Tibial nerve (tissue), 3 donors: ENCODE data around the gene EP400.

Source experiments
- CTCF ChIP-seq, 5 experiments: fragments of 200-600 bp in 3 of 5; fragments of 450-650 bp in 2 of 5; sonication (generic) in 3 of 5; IDR thresholded peaks; one replicate each; pipeline ENCODE4 v1.5.1; 2016 to 2019; ENCODE audit warnings: antibody characterized with exemption in 5 of 5, mild to moderate bottlenecking in 3 of 5, moderate library complexity in 2 of 5
- POLR2A ChIP-seq, 2 donors: fragments of 450-650 bp; IDR thresholded peaks; one replicate each; pipeline ENCODE4 v1.6.1; 2017; ENCODE audit warnings: antibody characterized with exemption in 2 of 2, mild to moderate bottlenecking in 2 of 2, moderate library complexity in 2 of 2

GRCh38 chr12:132076711-132077110 lies 127.0 kb downstream of the EP400 start:
- no peak for TF ChIP-seq CTCF (IDR thresholded peaks at IDR 0.05)
- no peak for TF ChIP-seq POLR2A (IDR thresholded peaks at IDR 0.05)
